K562 (cell line): ENCODE measurements around the gene F2RL1. TPM values are rescaled to one million over a fixed set of nuclear protein-coding genes. Genes with fewer than 3 reads are reported as not detected.

Source experiments
- BRD9 ChIP-seq: fragments of 450-650 bp; IDR thresholded peaks from 2 replicates; pipeline ENCODE4 v1.6.1; 2018; ENCODE audit warnings: low read depth; ENCODE audit not compliant: partially characterized antibody
- CHAMP1 ChIP-seq: fragments of 450-650 bp; IDR thresholded peaks from 2 replicates; pipeline ENCODE4 v1.6.1; 2016; ENCODE audit warnings: mild to moderate bottlenecking
- EZH2 ChIP-seq: IDR thresholded peaks from 2 replicates; pipeline ENCODE4 v1.6.1; 2012; ENCODE audit warnings: low read depth, mild to moderate bottlenecking, inconsistent platforms, low read length, borderline replicate concordance
- IRF2 ChIP-seq: sonication (generic); formaldehyde crosslinking; IDR thresholded peaks from 2 replicates; pipeline ENCODE4 v1.8.1; 2022; ENCODE audit warnings: mild to moderate bottlenecking, missing genetic modification reagents
- KLF6 ChIP-seq: fragments of 250-450 bp; sonication (Bioruptor Pico); IDR thresholded peaks from 2 replicates; pipeline ENCODE4 v1.4.0; 2020; ENCODE audit warnings: mild to moderate bottlenecking, moderate library complexity, borderline replicate concordance
- NCOA1 ChIP-seq: fragments of 450-650 bp; IDR thresholded peaks from 2 replicates; pipeline ENCODE4 v1.6.1; 2016; ENCODE audit warnings: low read depth
- PKNOX1 ChIP-seq: fragments of 450-650 bp; IDR thresholded peaks from 2 replicates; pipeline ENCODE4 v1.6.1; 2016
- RERE ChIP-seq: sonication (generic); formaldehyde crosslinking; IDR thresholded peaks from 2 replicates; pipeline ENCODE4 v1.8.0; 2023; ENCODE audit warnings: missing genetic modification reagents, mild to moderate bottlenecking, borderline replicate concordance
- THRB ChIP-seq: fragments of 450-650 bp; formaldehyde crosslinking; conservative IDR thresholded peaks from 2 replicates; pipeline ENCODE4 v1.4.0; 2022; ENCODE audit warnings: mild to moderate bottlenecking, missing genetic modification characterization
- WHSC1 ChIP-seq: IDR thresholded peaks from one replicate; pipeline ENCODE4 v1.6.1; 2012; ENCODE audit warnings: low read length, control low read depth, inconsistent platforms
- ZBTB7A ChIP-seq: IDR thresholded peaks from 2 replicates; pipeline ENCODE4 v1.6.1; 2011; ENCODE audit warnings: low read depth, mild to moderate bottlenecking, low read length, moderate library complexity, borderline replicate concordance; ENCODE audit not compliant: control insufficient read depth
- ZNF280B ChIP-seq: fragments of 250-450 bp; sonication (Bioruptor Pico); IDR thresholded peaks from 2 replicates; pipeline ENCODE4 v1.5.1; 2021; ENCODE audit warnings: mild to moderate bottlenecking
- ZZZ3 ChIP-seq: fragments of 450-650 bp; IDR thresholded peaks from 2 replicates; pipeline ENCODE4 v1.6.1; 2016; ENCODE audit warnings: antibody characterized with exemption, mild to moderate bottlenecking, moderate library complexity
- polyA plus RNA-seq, 8 experiments: library from polyadenylated mRNA; depleted of rRNA in 4 of 8; stranded (reverse) in 5 of 8; unstranded in 3 of 8; fragments of >200 nt; fragmentation: Nextera tagmentation in 2 of 8; fragmentation: Illumina TruSeq in 1 of 8; extraction: Ambion mirVana in 2 of 8; extraction: Trizol in 1 of 8; gene quantifications; 2 replicates each; pipeline versions ENCODE4 v1.2.1 to v1.2.3, GENCODE V29; 2011 to 2014; ENCODE audit warnings: inconsistent platforms in 1 of 8, missing spikeins in 1 of 8
- total RNA-seq, 7 experiments: library from RNA; depleted of rRNA in 6 of 7; stranded (reverse); fragments of >200 nt in 6 of 7; fragmentation: Illumina TruSeq in 2 of 7; extraction: Trizol in 2 of 7; gene quantifications; 2 replicates each; pipeline versions ENCODE4 v1.2.1 to v1.2.3, GENCODE V29; 2011 to 2021; ENCODE audit warnings: low replicate concordance in 1 of 7

F2RL1 gene
- total and polyA plus RNA-seq, 9 of the 15 experiments (the other 6 are each of a cell fraction or from before 2014, with no cell fraction given) = 0.03 to 0.50 (median 0.27) TPM; not detected in 6

- TF ChIP-seq ZBTB7A (no peak), WHSC1 (no peak), PKNOX1 (no peak), THRB (CRISPR knock-in tag) (no peak), KLF6 (no peak), EZH2 (no peak), BRD9 (no peak), IRF2 (CRISPR knock-in tag) (no peak), NCOA1 (no peak), RERE (CRISPR knock-in tag) (no peak), ZNF280B (CRISPR knock-in tag) (no peak), CHAMP1 (no peak), ZZZ3 (no peak)
These were observed 28.1 kb upstream of the F2RL1 start (continued) for GRCh38 chr5:76790632-76791290.
